ENCODE results near the gene GDPD4. TPM values are rescaled to one million over a fixed set of nuclear protein-coding genes. Genes with fewer than 3 reads are reported as not detected.

GDPD4 gene
- total RNA-seq, 2 donors from 2014 or later = not detected

GRCh38 chr11:77205467-77206263, 95.8 kb downstream of the GDPD4 start:
- no peaks in the 10 kb centered on the region for H3K27me3 ChIP-seq
- no peaks in the 10 kb centered on the region for H3K4me1 ChIP-seq
- no peaks in the 10 kb centered on the region for H3K9me3 ChIP-seq
- no peak for DNase-seq
- H3K4me3 ChIP-seq = no peak overlapping the region
- intact Hi-C loops (cut with DNase I) = no loop called here
- no peaks in the 10 kb centered on the region for H3K36me3 ChIP-seq
- TF ChIP-seq CTCF (IDR thresholded peaks at IDR 0.05) = no peak
- H3K27ac ChIP-seq = no peak overlapping the region
- no peak overlapping the region for H3K9ac ChIP-seq (ENCODE audit: low read depth in 2 of 2, low read length in 2 of 2)

- no peak for TF ChIP-seq CTCF (IDR thresholded peaks at IDR 0.05)
- intact Hi-C loops (cut with DNase I) = no loop called here
- no peaks in the 10 kb centered on the region for H3K36me3 ChIP-seq
Observed at GRCh38 chr11:77204754-77205466, 96.6 kb downstream of the GDPD4 start.

GRCh38 chr11:77203901-77204753, 97.4 kb downstream of the GDPD4 start:
- no peaks in the 10 kb centered on the region for H3K4me1 ChIP-seq
- DNase-seq = no peak
- no peak overlapping the region for H3K4me3 ChIP-seq
- H3K9ac ChIP-seq (ENCODE audit: low read depth in 2 of 2, low read length in 2 of 2) = no peak overlapping the region
- no peaks in the 10 kb centered on the region for H3K9me3 ChIP-seq
- H3K36me3 ChIP-seq = no peaks in the 10 kb centered on the region
- H3K27me3 ChIP-seq = no peaks in the 10 kb centered on the region
- no peak overlapping the region for H3K27ac ChIP-seq
- no peak for TF ChIP-seq CTCF (IDR thresholded peaks at IDR 0.05)
- intact Hi-C loops (cut with DNase I) = no loop called here

More at GRCh38 chr11:77204754-77205466, 96.6 kb downstream of the GDPD4 start:
- Histone ChIP-seq H3K4me1 (no peaks in the 10 kb centered on the region), H3K9me3 (no peaks in the 10 kb centered on the region), H3K9ac (ENCODE audit: low read depth in 2 of 2, low read length in 2 of 2) (no peak overlapping the region), H3K27ac (no peak overlapping the region), H3K4me3 (no peak overlapping the region), H3K27me3 (no peaks in the 10 kb centered on the region)
- no peak for DNase-seq

- Histone ChIP-seq H3K4me3 (no peak overlapping the region), H3K9me3 (no peaks in the 10 kb centered on the region), H3K36me3 (no peaks in the 10 kb centered on the region), H3K9ac (ENCODE audit: low read depth in 2 of 2, low read length in 2 of 2) (no peak overlapping the region), H3K27me3 (no peaks in the 10 kb centered on the region), H3K27ac (no peak overlapping the region), H3K4me1 (no peaks in the 10 kb centered on the region)
- TF ChIP-seq CTCF (IDR thresholded peaks at IDR 0.05) = no peak
- DNase-seq = no peak
- intact Hi-C loops (cut with DNase I) = no loop called here
Observed at GRCh38 chr11:77202941-77203900, 98.3 kb downstream of the GDPD4 start.

Measured in colonic mucosa (tissue), 4 donors.